ENCODE results near the gene ANKRD13D.

The ANKRD13D gene

DNA sequence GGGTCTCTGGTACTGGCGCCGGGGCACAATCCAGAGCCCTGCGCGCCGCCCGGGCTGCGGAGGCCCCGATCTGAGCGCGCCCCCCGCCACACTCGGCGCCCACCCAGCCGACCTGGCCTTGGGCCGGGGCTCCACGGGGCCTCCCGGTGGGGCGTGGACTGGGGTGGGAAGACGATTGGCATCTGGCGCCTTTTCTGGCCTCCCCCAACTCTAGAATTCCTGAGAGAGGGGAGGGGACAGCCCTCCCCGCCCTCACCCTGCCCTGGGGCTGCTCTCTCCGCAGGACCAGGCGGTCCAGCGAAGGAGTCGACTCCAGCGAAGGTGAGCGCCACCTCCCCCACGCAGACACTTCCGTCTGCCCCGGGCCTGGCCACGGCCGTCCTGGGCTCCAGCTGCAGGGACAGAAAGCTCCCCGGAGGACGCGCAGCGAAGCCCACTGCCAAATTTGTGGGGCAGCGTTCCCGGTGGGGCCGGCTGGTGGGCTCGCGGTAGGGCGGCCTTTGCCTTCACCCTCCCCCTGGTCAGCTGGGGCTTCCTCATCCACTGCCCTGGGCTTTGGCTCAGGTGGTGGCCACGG is 14.8 kb downstream of the ANKRD13D start:
- Histone ChIP-seq H3K9me2 (ENCODE audit: low read depth, low read length) (no peaks in the 10 kb centered on the region), H3K36me3 (ENCODE audit: insufficient read depth, low read length) (peaks cover 39% of the 10 kb centered on the region), H3K4me2 (ENCODE audit: low read length) (no peak overlapping the region), H3K9me3 (ENCODE audit: low read length) (no peaks in the 10 kb centered on the region), H3K4me1 (ENCODE audit: insufficient read depth, low read length, severe bottlenecking) (no peaks in the 10 kb centered on the region), H2AFZ (ENCODE audit: low read length) (no peak overlapping the region), H3K79me2 (ENCODE audit: insufficient read depth, low read length) (no peaks in the 10 kb centered on the region), H3F3A (ENCODE audit: insufficient read depth, low read length) (no peaks in the 10 kb centered on the region), H3K27me3 (ENCODE audit: insufficient read depth, low read length) (no peaks in the 10 kb centered on the region), H3K27ac (ENCODE audit: low read depth, low read length, poor library complexity, severe bottlenecking) (no peak overlapping the region), H4K20me1 (ENCODE audit: insufficient read depth, low read length) (no peaks in the 10 kb centered on the region), H3K9ac (ENCODE audit: low read length) (no peak overlapping the region), H3K4me3 (ENCODE audit: low read depth, low read length, poor library complexity, severe bottlenecking) (no peak overlapping the region)
- TF ChIP-seq EZH2 (IDR thresholded peaks at IDR 0.05; ENCODE audit: borderline replicate concordance, low read length) = no peak
- TF ChIP-seq, protein P1, sequence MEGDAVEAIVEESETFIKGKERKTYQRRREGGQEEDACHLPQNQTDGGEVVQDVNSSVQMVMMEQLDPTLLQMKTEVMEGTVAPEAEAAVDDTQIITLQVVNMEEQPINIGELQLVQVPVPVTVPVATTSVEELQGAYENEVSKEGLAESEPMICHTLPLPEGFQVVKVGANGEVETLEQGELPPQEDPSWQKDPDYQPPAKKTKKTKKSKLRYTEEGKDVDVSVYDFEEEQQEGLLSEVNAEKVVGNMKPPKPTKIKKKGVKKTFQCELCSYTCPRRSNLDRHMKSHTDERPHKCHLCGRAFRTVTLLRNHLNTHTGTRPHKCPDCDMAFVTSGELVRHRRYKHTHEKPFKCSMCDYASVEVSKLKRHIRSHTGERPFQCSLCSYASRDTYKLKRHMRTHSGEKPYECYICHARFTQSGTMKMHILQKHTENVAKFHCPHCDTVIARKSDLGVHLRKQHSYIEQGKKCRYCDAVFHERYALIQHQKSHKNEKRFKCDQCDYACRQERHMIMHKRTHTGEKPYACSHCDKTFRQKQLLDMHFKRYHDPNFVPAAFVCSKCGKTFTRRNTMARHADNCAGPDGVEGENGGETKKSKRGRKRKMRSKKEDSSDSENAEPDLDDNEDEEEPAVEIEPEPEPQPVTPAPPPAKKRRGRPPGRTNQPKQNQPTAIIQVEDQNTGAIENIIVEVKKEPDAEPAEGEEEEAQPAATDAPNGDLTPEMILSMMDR (IDR thresholded peaks at IDR 0.05; ENCODE audit: low read length) = no peak

DNA sequence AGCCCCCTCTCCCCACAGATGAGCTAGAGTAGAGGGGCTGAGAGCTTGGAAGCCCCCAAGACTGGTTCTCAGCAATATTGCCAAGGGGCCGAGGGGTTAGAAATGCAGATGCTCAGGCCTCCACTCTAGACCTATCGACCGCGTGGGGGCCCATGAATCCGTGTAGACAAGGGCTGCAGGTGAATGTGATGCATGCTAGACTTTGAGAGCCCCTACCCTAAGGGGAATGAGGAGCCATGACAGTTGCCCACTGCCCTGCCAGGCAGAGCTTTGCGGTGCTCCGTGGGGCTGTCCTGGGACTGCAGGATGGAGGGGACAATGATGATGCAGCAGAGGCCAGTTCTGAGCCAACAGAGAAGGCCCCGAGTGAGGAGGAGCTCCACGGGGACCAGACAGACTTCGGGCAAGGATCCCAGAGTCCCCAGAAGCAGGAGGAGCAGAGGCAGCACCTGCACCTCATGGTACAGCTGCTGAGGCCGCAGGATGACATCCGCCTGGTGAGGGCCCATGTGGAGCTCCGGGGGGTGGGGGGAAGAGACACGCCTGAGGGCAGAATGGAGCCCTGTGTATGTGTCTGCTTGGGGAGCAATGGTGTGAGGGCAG is 15.5 kb downstream of the ANKRD13D start:
- H3K9me3 ChIP-seq (ENCODE audit: low read length) = no peaks in the 10 kb centered on the region
- H4K20me1 ChIP-seq (ENCODE audit: insufficient read depth, low read length) = no peaks in the 10 kb centered on the region
- H3K9ac ChIP-seq (ENCODE audit: low read length) = no peak overlapping the region
- H3K4me2 ChIP-seq (ENCODE audit: low read length) = no peak overlapping the region
- peaks cover 32% of the 10 kb centered on the region for H3K36me3 ChIP-seq (ENCODE audit: insufficient read depth, low read length)
- H3F3A ChIP-seq (ENCODE audit: insufficient read depth, low read length) = no peaks in the 10 kb centered on the region
- no peaks in the 10 kb centered on the region for H3K9me2 ChIP-seq (ENCODE audit: low read depth, low read length)
- H3K27me3 ChIP-seq (ENCODE audit: insufficient read depth, low read length) = no peaks in the 10 kb centered on the region
- H3K4me3 ChIP-seq (ENCODE audit: low read depth, low read length, poor library complexity, severe bottlenecking) = no peak overlapping the region
- no peaks in the 10 kb centered on the region for H3K4me1 ChIP-seq (ENCODE audit: insufficient read depth, low read length, severe bottlenecking)
- TF ChIP-seq EZH2 (IDR thresholded peaks at IDR 0.05; ENCODE audit: borderline replicate concordance, low read length) = no peak
- TF ChIP-seq, protein P1 (IDR thresholded peaks at IDR 0.05; ENCODE audit: low read length) = no peak
- H3K27ac ChIP-seq (ENCODE audit: low read depth, low read length, poor library complexity, severe bottlenecking) = no peak overlapping the region
- H2AFZ ChIP-seq (ENCODE audit: low read length) = no peak overlapping the region
- H3K79me2 ChIP-seq (ENCODE audit: insufficient read depth, low read length) = no peaks in the 10 kb centered on the region

DNA sequence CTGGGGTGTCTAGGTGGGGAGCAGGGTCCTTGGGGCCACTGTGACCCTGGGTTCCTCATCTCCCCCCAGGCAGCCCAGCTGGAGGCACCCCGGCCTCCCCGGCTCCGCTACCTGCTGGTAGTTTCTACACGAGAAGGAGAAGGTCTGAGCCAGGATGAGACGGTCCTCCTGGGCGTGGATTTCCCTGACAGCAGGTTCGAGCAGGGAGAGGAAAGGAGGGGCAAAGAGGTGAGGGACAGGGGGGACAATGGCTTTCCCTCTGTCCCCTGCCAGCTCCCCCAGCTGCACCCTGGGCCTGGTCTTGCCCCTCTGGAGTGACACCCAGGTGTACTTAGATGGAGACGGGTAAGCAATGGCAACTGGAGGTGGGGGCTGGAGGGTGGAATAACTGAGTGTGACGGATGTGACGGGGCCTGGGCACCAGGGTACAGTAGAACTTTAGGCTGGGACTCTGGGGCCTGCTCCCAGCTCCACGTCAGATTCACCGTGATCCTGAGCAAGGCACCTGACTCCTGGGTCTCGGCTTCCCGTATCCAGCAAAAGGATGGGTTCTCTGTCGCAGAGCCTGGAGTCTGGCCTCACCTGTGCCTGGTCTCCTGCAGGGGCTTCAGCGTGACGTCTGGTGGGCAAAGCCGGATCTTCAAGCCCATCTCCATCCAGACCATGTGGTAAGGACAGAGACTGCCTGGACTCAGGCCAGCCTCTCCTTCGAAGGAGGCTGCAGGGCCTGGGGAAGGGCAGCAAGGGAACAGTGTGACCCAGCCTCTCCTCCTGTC is 17.9 kb downstream of the ANKRD13D start:
- Histone ChIP-seq H3K27me3 (ENCODE audit: insufficient read depth, low read length) (no peaks in the 10 kb centered on the region), H3F3A (ENCODE audit: insufficient read depth, low read length) (no peaks in the 10 kb centered on the region), H3K9me3 (ENCODE audit: low read length) (no peaks in the 10 kb centered on the region), H3K27ac (ENCODE audit: low read depth, low read length, poor library complexity, severe bottlenecking) (no peak overlapping the region), H3K9ac (ENCODE audit: low read length) (no peak overlapping the region), H3K36me3 (ENCODE audit: insufficient read depth, low read length) (peaks cover 10% of the 10 kb centered on the region), H3K79me2 (ENCODE audit: insufficient read depth, low read length) (no peaks in the 10 kb centered on the region), H2AFZ (ENCODE audit: low read length) (no peak overlapping the region), H3K4me3 (ENCODE audit: low read depth, low read length, poor library complexity, severe bottlenecking) (no peak overlapping the region), H4K20me1 (ENCODE audit: insufficient read depth, low read length) (no peaks in the 10 kb centered on the region), H3K9me2 (ENCODE audit: low read depth, low read length) (no peaks in the 10 kb centered on the region), H3K4me1 (ENCODE audit: insufficient read depth, low read length, severe bottlenecking) (no peaks in the 10 kb centered on the region), H3K4me2 (ENCODE audit: low read length) (no peak overlapping the region)
- TF ChIP-seq, protein P1 (IDR thresholded peaks at IDR 0.05; ENCODE audit: low read length) = no peak
- TF ChIP-seq EZH2 (IDR thresholded peaks at IDR 0.05; ENCODE audit: borderline replicate concordance, low read length) = no peak
